ENCODE data around the gene DISP2.

Gene DISP2

DNA sequence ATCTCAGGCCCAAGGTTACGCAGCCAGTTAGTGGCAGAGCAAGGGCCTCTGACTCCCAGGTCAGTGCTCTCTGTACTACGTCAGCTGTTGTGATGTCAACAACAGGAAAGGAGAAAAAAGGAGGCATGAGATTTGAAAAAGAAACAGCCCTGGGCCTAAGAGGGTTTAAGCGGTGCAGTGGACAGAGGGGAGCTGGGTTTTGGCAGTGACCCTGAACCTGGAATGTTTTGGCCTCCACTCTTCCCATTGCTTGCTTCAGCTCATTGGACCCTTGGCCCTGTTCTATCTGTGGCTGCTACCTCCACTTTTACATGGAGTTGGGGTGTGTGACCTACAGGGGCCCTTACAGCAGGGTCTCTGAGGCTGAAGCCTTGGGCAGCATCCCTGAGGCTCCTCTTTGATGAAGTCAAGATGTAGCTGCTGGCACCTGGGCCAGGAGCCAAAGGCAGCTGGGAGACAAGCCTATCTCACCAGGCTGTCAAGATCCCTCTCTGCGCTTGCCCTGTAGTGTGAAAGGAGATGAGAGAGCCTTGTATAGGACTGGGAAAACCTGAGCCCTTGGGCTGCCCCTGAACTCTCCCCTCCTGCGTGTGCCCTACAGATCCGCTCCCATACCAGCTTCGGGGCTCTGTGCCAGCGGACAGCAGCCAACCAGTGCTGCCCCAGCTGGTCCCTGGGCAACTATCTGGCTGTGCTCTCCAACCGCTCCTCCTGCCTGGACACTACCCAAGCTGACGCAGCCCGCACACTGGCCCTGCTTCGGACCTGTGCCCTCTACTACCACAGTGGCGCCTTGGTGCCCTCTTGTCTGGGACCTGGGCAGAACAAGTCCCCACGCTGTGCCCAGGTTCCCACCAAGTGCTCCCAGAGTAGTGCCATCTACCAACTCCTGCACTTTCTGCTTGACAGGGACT lies 8.7 kb downstream of the DISP2 start:
- no peak for DNase-seq

DNA sequence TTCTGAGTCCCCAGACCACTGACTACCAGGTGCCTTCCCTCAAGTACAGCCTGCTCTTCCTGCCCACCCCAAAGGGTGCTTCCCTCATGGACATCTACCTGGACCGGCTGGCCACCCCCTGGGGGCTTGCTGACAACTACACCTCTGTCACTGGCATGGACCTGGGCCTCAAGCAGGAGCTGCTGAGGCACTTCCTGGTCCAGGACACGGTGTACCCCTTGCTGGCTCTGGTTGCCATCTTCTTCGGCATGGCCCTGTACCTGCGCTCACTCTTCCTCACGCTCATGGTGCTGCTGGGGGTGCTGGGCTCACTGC lies 9.3 kb downstream of the DISP2 start:
- DNase-seq: no peak

DNA sequence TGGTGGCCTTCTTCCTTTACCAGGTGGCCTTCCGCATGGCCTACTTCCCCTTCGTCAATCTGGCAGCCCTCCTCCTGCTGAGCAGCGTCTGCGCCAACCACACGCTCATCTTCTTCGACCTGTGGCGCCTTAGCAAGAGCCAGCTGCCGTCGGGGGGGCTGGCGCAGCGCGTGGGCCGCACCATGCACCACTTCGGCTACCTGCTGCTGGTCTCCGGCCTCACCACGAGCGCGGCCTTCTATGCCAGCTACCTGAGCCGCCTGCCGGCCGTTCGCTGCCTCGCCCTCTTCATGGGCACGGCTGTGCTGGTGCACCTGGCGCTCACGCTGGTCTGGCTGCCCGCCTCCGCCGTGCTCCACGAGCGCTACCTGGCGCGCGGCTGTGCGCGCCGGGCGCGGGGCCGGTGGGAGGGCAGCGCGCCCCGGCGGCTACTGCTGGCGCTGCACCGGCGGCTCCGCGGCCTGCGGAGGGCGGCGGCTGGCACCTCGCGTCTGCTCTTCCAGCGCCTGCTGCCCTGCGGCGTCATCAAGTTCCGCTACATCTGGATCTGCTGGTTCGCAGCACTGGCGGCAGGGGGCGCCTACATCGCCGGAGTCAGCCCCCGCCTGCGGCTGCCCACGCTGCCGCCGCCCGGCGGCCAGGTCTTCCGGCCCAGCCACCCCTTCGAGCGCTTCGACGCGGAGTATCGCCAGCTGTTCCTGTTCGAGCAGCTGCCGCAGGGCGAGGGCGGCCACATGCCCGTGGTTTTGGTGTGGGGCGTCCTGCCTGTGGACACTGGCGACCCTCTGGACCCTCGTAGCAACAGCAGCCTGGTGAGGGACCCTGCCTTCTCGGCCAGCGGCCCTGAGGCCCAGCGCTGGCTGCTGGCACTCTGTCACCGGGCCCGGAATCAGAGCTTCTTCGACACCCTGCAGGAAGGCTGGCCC lies 9.9 kb downstream of the DISP2 start:
- no peak for DNase-seq

DNA sequence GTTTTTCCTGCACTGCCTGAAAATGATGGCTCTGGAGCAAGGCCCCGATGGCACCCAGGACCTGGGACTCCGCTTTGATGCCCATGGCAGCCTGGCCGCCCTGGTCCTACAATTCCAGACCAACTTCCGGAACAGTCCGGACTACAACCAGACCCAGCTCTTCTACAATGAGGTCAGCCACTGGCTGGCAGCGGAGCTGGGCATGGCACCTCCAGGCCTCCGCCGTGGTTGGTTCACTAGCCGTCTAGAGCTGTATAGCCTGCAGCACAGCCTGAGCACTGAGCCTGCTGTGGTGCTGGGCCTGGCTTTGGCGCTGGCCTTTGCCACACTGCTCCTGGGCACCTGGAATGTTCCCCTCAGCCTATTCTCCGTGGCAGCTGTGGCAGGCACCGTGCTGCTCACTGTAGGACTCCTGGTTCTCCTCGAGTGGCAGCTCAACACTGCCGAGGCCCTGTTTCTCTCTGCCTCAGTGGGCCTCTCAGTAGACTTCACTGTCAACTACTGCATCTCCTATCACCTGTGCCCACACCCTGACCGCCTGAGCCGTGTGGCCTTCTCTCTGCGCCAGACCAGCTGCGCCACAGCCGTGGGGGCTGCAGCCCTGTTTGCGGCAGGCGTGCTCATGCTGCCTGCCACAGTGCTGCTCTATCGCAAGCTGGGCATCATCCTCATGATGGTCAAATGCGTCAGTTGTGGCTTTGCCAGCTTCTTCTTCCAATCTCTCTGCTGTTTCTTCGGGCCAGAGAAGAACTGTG lies 10.9 kb downstream of the DISP2 start:
- DNase-seq: no peak

DNA sequence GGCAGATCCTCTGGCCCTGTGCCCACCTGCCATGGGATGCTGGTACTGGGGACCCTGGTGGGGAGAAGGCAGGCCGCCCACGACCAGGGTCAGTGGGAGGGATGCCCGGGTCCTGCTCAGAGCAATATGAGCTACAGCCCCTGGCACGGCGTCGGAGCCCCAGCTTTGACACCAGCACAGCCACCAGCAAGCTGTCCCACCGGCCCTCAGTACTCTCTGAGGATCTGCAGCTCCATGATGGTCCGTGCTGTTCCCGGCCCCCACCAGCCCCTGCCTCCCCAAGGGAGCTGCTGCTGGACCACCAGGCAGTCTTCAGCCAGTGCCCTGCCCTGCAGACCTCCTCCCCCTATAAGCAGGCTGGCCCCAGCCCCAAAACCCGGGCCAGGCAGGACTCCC lies 11.5 kb downstream of the DISP2 start:
- DNase-seq: no peak

DNA sequence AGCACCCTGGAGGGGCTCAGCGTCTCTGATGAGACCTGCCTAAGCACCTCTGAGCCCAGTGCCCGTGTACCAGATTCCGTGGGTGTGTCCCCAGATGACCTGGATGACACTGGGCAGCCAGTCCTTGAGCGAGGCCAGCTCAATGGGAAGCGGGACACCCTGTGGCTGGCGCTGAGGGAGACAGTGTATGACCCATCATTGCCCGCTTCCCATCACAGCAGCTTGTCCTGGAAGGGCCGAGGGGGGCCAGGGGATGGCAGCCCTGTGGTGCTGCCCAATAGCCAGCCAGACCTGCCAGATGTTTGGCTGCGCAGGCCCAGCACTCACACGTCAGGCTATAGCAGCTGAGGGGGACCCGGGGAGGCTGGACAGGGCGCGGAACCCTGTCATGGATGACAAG lies 12.0 kb downstream of the DISP2 start:
- DNase-seq: no peak

DNA sequence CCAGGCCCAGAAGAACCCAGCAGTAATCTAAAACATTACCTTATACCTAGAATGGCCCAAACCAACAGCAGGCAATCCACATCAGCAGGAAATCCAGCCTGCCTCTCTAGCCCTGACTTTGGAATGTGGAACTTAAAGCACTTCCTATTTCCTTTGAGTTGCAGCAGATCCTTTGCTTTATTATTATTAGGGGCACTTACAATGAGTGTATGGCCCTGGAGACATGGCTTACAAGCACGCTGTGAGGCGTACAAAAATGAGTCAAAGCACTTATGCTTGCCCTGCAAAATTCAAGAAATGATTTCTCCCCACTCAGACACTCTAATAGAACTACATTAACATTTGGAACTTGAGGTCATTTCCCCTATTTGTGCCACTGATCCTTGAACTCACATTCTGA lies 15.0 kb downstream of the DISP2 start:
- no peak for DNase-seq

DNA sequence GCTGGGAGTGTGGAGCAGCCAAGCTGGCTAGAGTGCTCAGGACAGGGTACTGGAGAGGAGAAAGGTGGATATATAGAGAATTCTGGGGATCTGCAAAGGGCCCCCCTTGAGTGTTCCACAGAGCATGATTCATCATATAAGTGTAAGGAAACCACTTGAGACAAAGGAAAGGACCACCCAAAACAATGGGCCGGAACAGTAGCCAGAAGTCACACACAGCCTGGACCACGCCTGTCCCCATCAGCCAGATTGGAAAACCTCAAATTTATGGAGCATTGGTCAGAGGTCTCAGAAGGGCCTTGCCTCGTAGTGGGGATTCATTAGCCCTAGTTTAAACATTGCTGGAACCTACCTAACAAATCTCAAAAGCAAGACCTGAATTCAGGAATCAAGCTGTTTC lies 19.6 kb downstream of the DISP2 start:
- DNase-seq: no peak

DNA sequence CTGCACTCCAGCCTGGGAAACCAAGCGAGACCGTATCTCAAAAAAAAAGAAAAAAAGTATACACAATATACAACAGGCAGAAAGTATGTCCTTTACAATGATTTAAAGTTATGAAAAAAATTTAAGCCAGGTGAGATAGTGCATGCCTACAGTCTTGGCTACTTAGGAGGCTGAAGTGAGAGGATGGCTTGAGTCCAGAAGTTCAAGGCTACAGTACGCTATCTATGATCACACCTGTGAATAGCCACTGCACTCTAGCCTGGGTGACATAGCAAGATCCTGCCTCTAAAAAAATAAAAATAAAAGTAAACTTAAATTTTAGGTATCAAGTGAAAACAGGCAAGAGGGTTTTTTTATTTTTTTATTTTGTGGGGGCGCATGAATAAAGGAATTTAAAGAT lies 21.4 kb downstream of the DISP2 start:
- no peak for DNase-seq

DNA sequence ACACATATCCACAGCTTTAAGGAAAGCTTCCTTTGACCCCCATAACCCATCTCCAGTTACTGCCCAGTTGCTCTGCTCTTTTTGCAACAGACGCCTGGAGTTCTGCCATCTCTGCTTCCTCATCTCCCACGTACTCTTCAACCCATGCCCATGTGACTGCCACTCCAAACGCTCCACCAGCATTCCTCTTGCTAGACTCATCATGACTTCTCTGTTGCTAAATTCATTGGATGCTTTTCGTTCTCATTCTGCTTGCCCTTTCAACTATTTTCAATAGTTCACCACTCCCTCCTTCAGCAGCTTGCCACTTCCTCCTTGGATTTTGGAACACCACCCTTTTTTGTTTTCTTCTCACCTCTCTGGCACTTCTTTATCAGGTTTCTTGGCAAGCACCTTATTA lies 21.8 kb downstream of the DISP2 start:
- DNase-seq: no peak

DNA sequence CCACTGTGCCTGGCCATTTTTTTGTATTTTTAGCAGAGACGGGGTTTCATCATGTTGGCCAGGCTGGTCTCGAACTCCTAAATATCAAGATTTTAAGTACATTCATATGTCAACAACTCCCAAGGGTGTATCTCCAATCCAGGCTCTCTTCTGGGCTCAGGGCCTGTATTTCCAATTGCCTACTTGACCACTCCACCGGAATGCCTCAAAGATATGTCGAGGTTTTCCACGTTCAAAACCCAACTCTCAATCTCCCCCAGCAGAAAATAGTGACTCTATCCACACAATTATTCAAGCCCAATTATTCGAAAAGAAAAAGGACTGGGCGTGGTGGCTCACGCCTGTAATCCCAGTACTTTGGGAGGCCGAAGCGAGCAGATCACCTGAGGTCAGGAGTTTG lies 22.6 kb downstream of the DISP2 start:
- DNase-seq: no peak

DNA sequence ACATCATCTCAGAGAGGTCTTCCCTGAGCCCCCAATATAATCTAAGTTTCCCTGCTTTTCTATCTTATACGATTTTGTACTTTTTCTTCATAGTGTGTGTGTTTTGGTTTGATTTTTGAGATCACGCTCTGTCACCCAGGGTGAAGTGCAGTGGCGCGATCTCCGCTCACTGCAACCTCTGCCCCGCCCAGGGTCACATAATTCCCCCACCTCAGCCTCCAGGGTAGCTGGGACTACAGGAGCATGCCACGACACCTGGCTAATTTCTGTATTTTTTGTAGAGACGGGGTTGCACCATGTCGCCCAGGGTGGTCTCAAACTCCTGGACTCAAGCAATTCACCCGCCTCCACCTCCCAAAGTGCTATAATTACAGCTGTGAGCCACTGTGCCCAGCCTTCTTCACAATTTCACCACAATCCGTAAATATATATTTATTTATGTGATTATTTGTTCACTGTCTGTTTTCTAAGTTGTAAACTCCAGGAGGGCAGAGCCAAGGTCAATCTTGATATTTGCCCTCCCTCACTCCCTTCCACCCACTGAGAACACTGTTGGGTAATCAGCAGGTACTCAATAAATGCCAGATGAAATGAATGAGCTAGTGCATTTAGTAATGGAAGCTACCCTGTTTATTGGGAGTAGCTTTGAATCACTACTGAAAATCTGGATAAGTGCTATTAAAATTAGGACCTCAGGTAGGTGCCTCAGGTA lies 24.0 kb downstream of the DISP2 start:
- no peak for DNase-seq

DNA sequence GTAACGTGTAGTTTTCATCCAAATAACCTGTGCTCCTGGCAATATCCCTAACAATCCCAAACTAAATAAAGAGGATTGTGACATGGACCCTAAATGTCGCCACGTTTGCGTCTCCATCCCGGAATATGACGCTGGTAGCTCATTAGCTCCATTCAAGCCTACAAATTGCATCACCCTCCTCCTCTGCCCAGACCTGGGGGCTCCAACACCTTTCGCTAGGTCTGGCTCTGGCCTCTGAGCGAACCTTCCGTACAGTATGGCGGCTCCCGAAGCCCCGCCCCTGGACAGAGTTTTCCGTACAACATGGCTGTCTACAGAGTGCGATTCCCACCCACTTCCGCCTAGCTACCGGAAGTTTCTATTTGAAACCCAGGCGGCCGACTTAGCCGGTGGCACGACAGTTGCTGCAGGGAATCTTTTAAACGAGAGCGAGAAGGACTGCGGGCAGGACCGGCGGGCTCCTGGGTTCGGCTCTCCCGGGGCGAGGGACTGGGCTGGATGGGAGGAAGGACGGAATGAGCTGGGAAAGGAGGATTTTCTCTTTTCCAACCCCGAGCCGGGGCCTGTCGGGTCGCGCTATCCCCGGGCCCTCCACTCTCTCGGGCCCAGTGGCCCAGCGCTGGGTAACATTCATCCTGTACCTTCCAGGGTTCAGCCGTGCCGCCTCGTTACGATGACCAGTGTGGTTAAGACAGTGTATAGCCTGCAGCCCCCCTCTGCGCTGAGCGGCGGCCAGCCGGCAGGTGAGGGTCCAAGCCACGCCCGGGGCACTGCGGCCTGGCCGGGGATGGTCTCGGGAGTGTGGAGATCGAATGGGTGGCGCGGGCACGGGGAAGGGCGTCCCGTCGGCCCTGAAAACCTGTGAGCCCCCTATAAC lies 24.8 kb downstream of the DISP2 start, which contains the start of gene KNSTRN:
KNSTRN (plus strand) TSS at position 142 of the 877 bp plus-strand sequence; CDS start at position 257, 115 bp downstream.
- peak; percentile 86 for DNase-seq

DNA sequence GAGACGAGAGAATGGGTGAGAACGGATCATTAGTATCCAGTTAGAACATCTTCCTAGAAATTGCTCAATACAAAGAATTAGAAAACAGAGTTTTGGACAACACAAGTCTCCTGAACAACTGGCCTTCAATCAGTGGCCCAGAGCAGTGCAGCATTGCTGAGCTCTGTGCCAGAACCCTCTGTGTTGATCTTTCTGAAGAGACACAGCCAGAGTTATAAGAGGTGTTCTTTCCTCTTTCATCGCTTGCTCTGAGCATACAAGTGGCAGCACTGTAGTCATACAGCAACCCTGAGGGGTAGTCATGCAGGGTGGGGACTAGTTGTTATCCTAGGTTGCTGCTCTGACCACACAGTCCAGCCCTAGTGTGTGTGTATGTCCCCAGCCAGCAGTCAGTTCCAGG lies 28.5 kb downstream of the DISP2 start:
- DNase-seq: no peak

DNA sequence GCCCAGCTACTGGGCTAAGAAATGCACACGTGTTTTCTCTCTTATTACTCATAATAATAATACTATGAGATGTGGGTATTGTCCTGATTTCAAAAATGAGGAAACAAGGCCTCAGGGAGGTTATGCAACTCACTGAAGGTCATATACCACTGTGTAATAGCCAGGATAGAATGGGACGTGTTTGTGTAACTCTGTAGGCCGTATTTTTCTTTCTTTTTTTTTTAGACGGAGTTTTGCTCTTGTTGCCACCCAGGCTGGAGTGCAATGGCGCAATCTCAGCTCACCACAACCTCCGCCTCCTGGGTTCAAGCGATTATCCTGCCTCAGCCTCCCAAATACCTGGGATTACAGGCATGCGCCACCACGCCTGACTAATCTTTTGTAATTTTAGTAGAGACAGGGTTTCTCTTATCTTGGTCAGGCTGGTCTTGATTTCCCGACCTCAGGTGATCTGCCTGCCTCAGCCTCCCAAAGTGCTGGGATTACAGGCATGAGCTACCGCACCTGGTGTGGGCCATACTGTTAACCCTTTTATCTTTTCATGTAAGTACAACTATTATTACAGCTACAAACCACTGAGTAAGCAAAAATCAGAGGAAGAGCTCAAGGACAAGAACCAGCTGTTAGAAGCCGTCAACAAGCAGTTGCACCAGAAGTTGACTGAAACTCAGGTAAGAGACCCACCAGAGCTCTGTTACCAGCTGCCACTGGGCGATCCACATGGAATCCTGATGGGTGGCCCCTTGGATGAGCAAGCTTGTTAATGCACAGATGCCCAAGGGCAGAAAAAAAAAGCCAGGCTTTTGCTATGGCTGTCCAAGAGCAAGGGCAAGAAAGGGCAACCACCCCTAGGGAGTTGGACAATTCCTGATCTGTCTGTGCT lies 31.2 kb downstream of the DISP2 start:
- no peak for DNase-seq

DNA sequence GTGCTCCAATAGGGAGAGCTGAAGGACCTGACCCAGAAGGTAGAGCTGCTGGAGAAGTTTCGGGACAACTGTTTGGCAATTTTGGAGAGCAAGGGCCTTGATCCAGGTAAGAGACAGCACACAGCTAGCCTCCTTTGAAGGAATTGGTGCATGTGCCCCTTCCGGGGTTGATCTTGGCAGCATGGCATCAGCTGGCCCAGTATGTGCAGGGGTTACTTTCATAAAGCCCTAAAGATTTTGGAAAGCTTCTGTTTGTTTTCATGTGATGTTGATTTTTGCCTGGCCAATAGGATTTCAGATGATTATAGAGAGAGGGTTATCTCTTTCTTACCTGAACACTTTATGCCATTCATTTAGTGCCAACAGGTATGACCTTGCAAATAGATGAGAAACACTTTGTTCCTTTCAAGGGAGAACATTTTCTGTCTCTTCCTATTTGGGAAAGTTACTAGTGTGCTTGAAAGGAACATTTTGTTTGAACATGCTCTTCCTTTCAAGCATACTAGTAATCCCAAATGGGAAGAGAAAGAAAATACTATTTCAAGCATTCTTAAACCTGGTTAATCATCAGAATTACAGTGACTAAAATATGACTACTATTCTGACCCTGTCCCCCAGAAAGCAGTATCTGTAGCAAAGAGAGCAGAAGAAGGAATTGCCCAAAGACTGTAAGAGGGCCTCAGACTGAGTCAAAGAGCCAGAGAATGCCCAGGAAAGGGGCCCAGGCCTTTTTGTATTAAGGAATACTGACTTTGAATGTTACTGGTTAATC lies 32.0 kb downstream of the DISP2 start:
- DNase-seq: no peak

DNA sequence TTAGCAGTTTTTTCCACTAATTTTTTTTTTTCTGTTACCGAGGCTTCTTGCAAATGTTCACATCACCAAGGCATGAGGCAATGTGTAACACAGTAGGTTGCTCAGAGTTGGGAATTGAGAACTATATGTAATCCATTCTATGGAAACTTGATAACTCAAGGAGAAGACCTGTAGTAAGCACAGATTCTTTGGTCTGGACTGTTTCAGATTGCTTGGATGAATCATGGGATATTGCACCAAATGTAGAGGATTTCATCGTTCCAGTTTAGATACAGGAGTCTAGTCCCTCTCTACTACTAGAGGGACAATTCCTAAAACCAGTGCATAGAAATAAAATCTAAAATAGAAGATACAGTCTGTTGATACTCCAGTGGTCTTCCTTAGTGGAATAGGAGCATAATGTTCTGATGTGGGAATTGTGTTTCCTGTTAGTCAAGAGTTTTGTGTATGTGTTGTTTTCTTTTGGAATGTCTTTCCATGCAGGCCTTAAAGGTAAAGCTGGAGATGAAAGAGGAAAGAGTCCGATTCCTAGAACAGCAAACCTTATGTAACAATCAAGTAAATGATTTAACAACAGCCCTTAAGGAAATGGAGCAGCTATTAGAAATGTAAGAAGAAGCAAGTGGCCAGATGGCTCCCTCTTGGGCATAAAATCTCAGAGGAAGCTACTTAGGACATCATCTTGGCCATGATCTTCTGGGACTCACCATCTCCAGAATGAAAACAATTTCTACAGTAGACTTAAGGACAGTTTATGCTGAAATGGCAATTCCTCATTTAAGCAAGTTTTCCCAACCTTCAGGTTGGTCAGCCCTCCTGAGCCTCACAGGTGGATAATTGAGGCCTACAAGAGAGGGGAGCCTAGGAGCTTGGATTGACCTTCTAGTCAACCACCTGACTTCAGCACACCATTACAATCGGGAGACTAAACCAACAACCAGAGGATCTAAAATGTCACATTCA lies 35.2 kb downstream of the DISP2 start:
- no peak for DNase-seq

DNA sequence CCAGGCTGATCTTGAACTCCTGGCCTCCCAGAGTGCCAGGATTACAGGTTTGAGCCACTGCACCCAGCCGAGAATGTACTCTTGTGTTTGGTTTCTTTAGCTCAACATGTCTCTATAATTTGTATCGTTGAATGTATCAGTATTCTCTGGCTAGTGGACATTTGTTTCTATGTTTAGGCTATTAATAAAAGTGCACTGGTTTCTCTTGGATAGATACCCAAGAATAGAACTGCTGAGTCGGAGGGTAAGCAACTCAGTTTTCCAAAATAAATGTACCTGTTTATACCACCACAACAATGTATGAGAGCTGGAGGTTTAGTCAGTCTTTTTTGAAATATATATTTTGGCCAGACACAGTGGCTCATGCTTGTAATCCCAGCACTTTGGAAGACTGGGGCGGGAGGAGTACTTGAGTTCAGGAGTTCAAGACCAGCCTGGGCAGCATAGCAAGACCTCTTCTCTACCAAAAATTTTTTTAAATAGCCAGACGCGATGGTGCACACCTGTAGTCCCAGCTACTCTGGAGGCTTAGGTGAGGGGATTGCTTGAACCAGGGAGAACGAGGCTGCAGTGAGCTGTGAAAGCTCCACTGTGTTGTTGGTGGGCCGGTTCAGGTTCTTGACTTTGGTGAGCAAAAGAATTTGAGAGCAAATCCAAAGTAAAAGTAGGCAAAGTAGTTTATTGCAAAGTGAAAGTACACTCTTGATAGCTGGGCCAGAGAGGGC lies 39.8 kb downstream of the DISP2 start:
- no peak for DNase-seq

Measured in NCI-H2081 treated with DMSO at 0.1 percent for 48 hours (cell line).